Adrenal gland (tissue), 5 donors: ENCODE measurements around the gene LRRC56.

ENCODE experiments used
- POLR2A ChIP-seq, 2 donors: fragments of 450-650 bp; IDR thresholded peaks; one replicate each; pipeline ENCODE4 v1.6.1; 2017; ENCODE audit warnings: antibody characterized with exemption in 2 of 2, mild to moderate bottlenecking in 2 of 2, moderate library complexity in 1 of 2
- TF ChIP-seq, protein P1 (sequence below), 6 experiments: fragments of 450-650 bp in 4 of 6; fragments of 200-600 bp in 2 of 6; sonication (generic) in 1 of 6; IDR thresholded peaks; 1 replicate in 5 of 6; 2 replicates in 1 of 6; pipeline versions ENCODE4 v1.5.1 to v1.8.0; 2016 to 2021; ENCODE audit warnings: antibody characterized with exemption in 6 of 6, mild to moderate bottlenecking in 2 of 6, moderate library complexity in 1 of 6
- donor health status: DM: no; HTN: no; CAD: no.

DNA sequence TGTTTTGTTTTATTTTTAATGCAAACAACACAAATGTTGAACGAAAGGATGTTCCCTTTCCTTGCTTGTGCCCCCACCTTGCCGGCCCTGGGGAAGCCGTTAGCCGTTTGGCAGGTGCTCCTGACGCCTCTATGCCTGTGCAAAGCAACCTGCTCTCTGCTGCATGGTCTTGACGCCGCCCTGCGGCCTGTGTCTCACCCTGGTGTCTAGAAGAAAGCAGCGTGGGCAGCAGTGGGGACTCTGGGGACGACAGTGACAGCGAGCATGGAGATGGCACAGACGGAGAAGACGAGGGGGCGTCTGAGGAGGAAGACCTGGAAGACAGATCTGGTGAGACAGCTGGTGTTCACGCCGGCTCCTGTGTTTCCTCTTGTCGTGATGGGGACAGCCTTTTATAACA lies 44.4 kb downstream of the LRRC56 start:
- TF ChIP-seq, protein P1, sequence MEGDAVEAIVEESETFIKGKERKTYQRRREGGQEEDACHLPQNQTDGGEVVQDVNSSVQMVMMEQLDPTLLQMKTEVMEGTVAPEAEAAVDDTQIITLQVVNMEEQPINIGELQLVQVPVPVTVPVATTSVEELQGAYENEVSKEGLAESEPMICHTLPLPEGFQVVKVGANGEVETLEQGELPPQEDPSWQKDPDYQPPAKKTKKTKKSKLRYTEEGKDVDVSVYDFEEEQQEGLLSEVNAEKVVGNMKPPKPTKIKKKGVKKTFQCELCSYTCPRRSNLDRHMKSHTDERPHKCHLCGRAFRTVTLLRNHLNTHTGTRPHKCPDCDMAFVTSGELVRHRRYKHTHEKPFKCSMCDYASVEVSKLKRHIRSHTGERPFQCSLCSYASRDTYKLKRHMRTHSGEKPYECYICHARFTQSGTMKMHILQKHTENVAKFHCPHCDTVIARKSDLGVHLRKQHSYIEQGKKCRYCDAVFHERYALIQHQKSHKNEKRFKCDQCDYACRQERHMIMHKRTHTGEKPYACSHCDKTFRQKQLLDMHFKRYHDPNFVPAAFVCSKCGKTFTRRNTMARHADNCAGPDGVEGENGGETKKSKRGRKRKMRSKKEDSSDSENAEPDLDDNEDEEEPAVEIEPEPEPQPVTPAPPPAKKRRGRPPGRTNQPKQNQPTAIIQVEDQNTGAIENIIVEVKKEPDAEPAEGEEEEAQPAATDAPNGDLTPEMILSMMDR (IDR thresholded peaks at IDR 0.05), result no peak
- no peak for TF ChIP-seq POLR2A (IDR thresholded peaks at IDR 0.05)
